WTC11 (cell line): ENCODE results near the gene INHA. TPM values are rescaled to one million over a fixed set of nuclear protein-coding genes. Genes with fewer than 3 reads are reported as not detected.

Experiments used
- ATAC-seq: fragments of 200-7000 bp; cut with Tn5 transposase; 2 replicates; pipeline ENCODE4 v1.10.0; 2021; ENCODE audit warnings: mild to moderate bottlenecking, moderate library complexity
- CTCF ChIA-PET: fragments of 300-600 bp; sonication (Branson Sonifier 250); formaldehyde crosslinking; loops from one replicate; lab custom pipeline; 2021; ENCODE audit warnings: antibody characterized with exemption; lab: Charles Lee
- POLR2A ChIA-PET: fragments of 350-600 bp; sonication (Branson Sonifier 250); formaldehyde crosslinking; loops from one replicate; lab custom pipeline; 2021; ENCODE audit warnings: antibody characterized with exemption; lab: Charles Lee
- DNase-seq: peaks from one replicate; pipeline ENCODE4 v3.0.0; 2021; ENCODE audit warnings: low spot score
- H3K27ac Mint-ChIP-seq: 2 replicates; pipeline ENCODE4 v1.8.0; 2021; ENCODE audit warnings: mixed read lengths
- H3K27me3 Mint-ChIP-seq: 2 replicates; pipeline ENCODE4 v1.8.0; 2021; ENCODE audit warnings: low read depth, mild to moderate bottlenecking, moderate library complexity, mixed read lengths
- H3K36me3 Mint-ChIP-seq: 2 replicates; pipeline ENCODE4 v1.8.0; 2021; ENCODE audit warnings: mixed read lengths
- H3K4me1 Mint-ChIP-seq: 2 replicates; pipeline ENCODE4 v1.8.0; 2022; ENCODE audit warnings: mixed read lengths
- H3K4me3 Mint-ChIP-seq: 2 replicates; pipeline ENCODE4 v1.8.0; 2021; ENCODE audit warnings: mild to moderate bottlenecking, moderate library complexity, mixed read lengths
- H3K9me3 Mint-ChIP-seq: 2 replicates; pipeline ENCODE4 v1.8.0; 2021; ENCODE audit warnings: mixed read lengths
- ATF1 ChIP-seq: sonication (generic); formaldehyde crosslinking; IDR thresholded peaks from 2 replicates; pipeline ENCODE4 v1.8.1; 2023; ENCODE audit warnings: mild to moderate bottlenecking, moderate library complexity, missing genetic modification reagents
- CBFB ChIP-seq: sonication (generic); formaldehyde crosslinking; IDR thresholded peaks from 2 replicates; pipeline ENCODE4 v1.8.1; 2022; ENCODE audit warnings: mild to moderate bottlenecking, low read depth, missing genetic modification reagents
- ELF4 ChIP-seq: sonication (generic); formaldehyde crosslinking; IDR thresholded peaks from 2 replicates; pipeline ENCODE4 v1.8.1; 2022; ENCODE audit warnings: low read depth, mild to moderate bottlenecking, moderate library complexity, missing genetic modification reagents
- FOXJ3 ChIP-seq: sonication (generic); formaldehyde crosslinking; IDR thresholded peaks from 2 replicates; pipeline ENCODE4 v1.9.0; 2021; ENCODE audit warnings: missing genetic modification reagents, mild to moderate bottlenecking, borderline replicate concordance
- GTF2I ChIP-seq: fragments of 250-450 bp; sonication (Bioruptor Pico); conservative IDR thresholded peaks from 2 replicates; pipeline ENCODE4 v1.4.0; 2021; ENCODE audit warnings: mild to moderate bottlenecking
- KAT7 ChIP-seq: sonication (generic); formaldehyde crosslinking; IDR thresholded peaks from 2 replicates; pipeline ENCODE4 v1.8.1; 2023; ENCODE audit warnings: missing genetic modification reagents, mild to moderate bottlenecking, borderline replicate concordance
- MXD4 ChIP-seq: fragments of 250-450 bp; sonication (Bioruptor Pico); IDR thresholded peaks from 2 replicates; pipeline ENCODE4 v1.8.0; 2021; ENCODE audit warnings: mild to moderate bottlenecking, moderate library complexity, borderline replicate concordance
- NR1H2 ChIP-seq: sonication (generic); formaldehyde crosslinking; IDR thresholded peaks from 2 replicates; pipeline ENCODE4 v1.9.0; 2021; ENCODE audit warnings: mild to moderate bottlenecking, moderate library complexity, missing genetic modification reagents
- RORB ChIP-seq: fragments of 250-450 bp; sonication (Bioruptor Pico); IDR thresholded peaks from 2 replicates; pipeline ENCODE4 v1.9.0; 2021; ENCODE audit warnings: mild to moderate bottlenecking
- SOX15 ChIP-seq: fragments of 250-450 bp; sonication (Bioruptor Pico); IDR thresholded peaks from 2 replicates; pipeline ENCODE4 v1.9.0; 2021; ENCODE audit warnings: mild to moderate bottlenecking
- ZNF121 ChIP-seq: sonication (generic); formaldehyde crosslinking; IDR thresholded peaks from 2 replicates; pipeline ENCODE4 v1.8.0; 2023; ENCODE audit warnings: missing genetic modification reagents
- ZNF138 ChIP-seq: sonication (generic); formaldehyde crosslinking; conservative IDR thresholded peaks from 2 replicates; pipeline ENCODE4 v1.8.1; 2022; ENCODE audit warnings: mild to moderate bottlenecking, moderate library complexity, missing genetic modification reagents
- ZNF219 ChIP-seq: sonication (generic); formaldehyde crosslinking; IDR thresholded peaks from 2 replicates; pipeline ENCODE4 v1.8.0; 2023; ENCODE audit warnings: missing genetic modification reagents, mild to moderate bottlenecking, borderline replicate concordance
- ZNF281 ChIP-seq: sonication (generic); formaldehyde crosslinking; IDR thresholded peaks from 2 replicates; pipeline ENCODE4 v1.8.0; 2023; ENCODE audit warnings: mild to moderate bottlenecking, missing genetic modification reagents
- ZNF317 ChIP-seq: sonication (generic); formaldehyde crosslinking; IDR thresholded peaks from 2 replicates; pipeline ENCODE4 v1.8.1; 2023; ENCODE audit warnings: low read depth, mild to moderate bottlenecking, moderate library complexity, missing genetic modification reagents, borderline replicate concordance
- total RNA-seq: library from RNA; stranded (reverse); gene quantifications from 3 replicates; pipeline ENCODE4 v1.2.3, GENCODE V29; 2021
- TF ChIP-seq, protein P1 (sequence below): sonication (generic); formaldehyde crosslinking; IDR thresholded peaks from 2 replicates; pipeline ENCODE4 v1.8.0; 2022; ENCODE audit warnings: missing genetic modification reagents
- TF ChIP-seq, protein P2 (sequence below): sonication (generic); formaldehyde crosslinking; IDR thresholded peaks from 2 replicates; pipeline ENCODE4 v1.8.1; 2022; ENCODE audit warnings: mild to moderate bottlenecking, moderate library complexity, missing genetic modification reagents
- TF ChIP-seq, protein P3 (sequence below): sonication (generic); formaldehyde crosslinking; IDR thresholded peaks from 2 replicates; pipeline ENCODE4 v1.8.1; 2023; ENCODE audit warnings: mild to moderate bottlenecking, missing genetic modification reagents, moderate library complexity
- TF ChIP-seq, protein P4 (sequence below): sonication (generic); formaldehyde crosslinking; IDR thresholded peaks from 2 replicates; pipeline ENCODE4 v1.8.1; 2022; ENCODE audit warnings: low read depth, missing genetic modification reagents, borderline replicate concordance
- TF ChIP-seq, protein P5 (sequence below): fragments of 250-450 bp; sonication (Bioruptor Pico); IDR thresholded peaks from 2 replicates; pipeline ENCODE4 v1.9.0; 2021; ENCODE audit warnings: moderate library complexity, mild to moderate bottlenecking, inconsistent platforms, borderline replicate concordance

INHA gene
- total RNA-seq, 1 experiment from 2014 or later: 1.4 TPM

DNA sequence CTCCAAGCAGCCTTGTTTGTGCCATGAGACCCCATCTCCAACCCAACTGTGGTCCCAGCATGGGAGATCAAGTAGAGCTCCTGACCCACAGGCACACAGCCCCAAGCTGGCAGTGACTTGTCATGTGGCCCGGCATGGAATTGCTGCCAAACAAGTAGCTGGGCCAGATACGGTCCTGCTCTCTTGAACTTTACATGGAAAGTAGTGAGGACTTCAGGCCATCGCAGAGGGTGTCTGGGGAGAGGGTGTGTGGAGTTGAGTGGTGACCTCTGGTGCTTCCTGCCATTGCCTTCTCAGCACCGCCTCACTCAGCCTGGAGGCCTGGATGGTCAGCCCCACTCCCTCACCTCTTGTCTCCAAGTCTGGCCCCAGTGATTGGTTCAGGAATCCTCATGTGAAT is 44.4 kb downstream of the INHA start (continued):
- TF ChIP-seq, protein P1, sequence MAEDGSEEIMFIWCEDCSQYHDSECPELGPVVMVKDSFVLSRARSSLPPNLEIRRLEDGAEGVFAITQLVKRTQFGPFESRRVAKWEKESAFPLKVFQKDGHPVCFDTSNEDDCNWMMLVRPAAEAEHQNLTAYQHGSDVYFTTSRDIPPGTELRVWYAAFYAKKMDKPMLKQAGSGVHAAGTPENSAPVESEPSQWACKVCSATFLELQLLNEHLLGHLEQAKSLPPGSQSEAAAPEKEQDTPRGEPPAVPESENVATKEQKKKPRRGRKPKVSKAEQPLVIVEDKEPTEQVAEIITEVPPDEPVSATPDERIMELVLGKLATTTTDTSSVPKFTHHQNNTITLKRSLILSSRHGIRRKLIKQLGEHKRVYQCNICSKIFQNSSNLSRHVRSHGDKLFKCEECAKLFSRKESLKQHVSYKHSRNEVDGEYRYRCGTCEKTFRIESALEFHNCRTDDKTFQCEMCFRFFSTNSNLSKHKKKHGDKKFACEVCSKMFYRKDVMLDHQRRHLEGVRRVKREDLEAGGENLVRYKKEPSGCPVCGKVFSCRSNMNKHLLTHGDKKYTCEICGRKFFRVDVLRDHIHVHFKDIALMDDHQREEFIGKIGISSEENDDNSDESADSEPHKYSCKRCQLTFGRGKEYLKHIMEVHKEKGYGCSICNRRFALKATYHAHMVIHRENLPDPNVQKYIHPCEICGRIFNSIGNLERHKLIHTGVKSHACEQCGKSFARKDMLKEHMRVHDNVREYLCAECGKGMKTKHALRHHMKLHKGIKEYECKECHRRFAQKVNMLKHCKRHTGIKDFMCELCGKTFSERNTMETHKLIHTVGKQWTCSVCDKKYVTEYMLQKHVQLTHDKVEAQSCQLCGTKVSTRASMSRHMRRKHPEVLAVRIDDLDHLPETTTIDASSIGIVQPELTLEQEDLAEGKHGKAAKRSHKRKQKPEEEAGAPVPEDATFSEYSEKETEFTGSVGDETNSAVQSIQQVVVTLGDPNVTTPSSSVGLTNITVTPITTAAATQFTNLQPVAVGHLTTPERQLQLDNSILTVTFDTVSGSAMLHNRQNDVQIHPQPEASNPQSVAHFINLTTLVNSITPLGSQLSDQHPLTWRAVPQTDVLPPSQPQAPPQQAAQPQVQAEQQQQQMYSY (CRISPR knock-in tag): no peak
- no peak for TF ChIP-seq ZNF138 (CRISPR knock-in tag)
- TF ChIP-seq, protein P2, sequence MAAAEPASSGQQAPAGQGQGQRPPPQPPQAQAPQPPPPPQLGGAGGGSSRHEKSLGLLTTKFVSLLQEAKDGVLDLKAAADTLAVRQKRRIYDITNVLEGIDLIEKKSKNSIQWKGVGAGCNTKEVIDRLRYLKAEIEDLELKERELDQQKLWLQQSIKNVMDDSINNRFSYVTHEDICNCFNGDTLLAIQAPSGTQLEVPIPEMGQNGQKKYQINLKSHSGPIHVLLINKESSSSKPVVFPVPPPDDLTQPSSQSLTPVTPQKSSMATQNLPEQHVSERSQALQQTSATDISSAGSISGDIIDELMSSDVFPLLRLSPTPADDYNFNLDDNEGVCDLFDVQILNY (CRISPR knock-in tag): no peak
- TF ChIP-seq, all 79 proteins: peak for 0

GRCh38 chr2:219618733-219619122 is 46.6 kb downstream of the INHA start:
- ATAC-seq (no peak), DNase-seq (no peak)
- ChIA-PET CTCF (interaction anchor here (0.6 to 5.1 kb wide), 30 partner anchors 11 to 124 kb away, joined by 3 to 63 read pairs (median 5); partner anchors contain the start of genes CHPF, OBSL1, STK11IP and TMEM198), POLR2A (interaction anchor here (1.0 kb wide), 1 partner anchor 24 kb away, joined by 3 read pairs; no protein-coding TSS in a partner anchor)
- H3K27ac Mint-ChIP-seq: no peak overlapping the region
- H3K36me3 Mint-ChIP-seq: peaks cover 4% of the 10 kb centered on the region; the same call in 1 of the 2 replicates
- no peaks in the 10 kb centered on the region for H3K4me1 Mint-ChIP-seq
- H3K27me3 Mint-ChIP-seq: peaks cover 2% of the 10 kb centered on the region
- no peak overlapping the region for H3K4me3 Mint-ChIP-seq
- TF ChIP-seq, protein P3, sequence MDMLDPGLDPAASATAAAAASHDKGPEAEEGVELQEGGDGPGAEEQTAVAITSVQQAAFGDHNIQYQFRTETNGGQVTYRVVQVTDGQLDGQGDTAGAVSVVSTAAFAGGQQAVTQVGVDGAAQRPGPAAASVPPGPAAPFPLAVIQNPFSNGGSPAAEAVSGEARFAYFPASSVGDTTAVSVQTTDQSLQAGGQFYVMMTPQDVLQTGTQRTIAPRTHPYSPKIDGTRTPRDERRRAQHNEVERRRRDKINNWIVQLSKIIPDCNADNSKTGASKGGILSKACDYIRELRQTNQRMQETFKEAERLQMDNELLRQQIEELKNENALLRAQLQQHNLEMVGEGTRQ (CRISPR knock-in tag): no peak
- TF ChIP-seq SOX15 (CRISPR knock-in tag) (no peak), KAT7 (CRISPR knock-in tag) (no peak), MXD4 (CRISPR knock-in tag) (no peak), ZNF121 (CRISPR knock-in tag) (no peak), GTF2I (no peak)
- no peaks in the 10 kb centered on the region for H3K9me3 Mint-ChIP-seq

DNA sequence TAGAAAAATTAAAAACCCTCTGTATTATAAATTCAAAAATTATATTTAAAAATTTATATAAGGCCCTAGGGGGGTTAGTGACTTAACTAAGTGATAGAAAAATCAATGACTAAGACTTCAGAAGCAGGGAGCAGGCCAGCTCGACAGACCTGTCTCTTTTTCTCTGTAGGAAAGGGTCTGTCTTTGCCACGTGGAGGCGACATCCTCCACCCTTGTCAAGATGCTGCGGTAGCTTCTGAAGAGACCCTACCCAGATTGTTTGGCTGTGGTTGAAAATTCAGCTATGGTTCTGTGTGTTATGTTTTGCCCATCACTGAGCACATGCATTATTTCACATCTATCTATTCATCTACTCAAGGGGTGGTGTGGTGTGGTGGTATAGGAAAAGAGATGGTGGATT is 47.1 kb downstream of the INHA start:
- DNase-seq (no peak), ATAC-seq (peak; percentile 79)
- Mint-ChIP-seq H3K27me3 (peaks cover 2% of the 10 kb centered on the region), H3K4me3 (no peak overlapping the region), H3K4me1 (no peaks in the 10 kb centered on the region), H3K36me3 (peaks cover 3% of the 10 kb centered on the region; the same call in 1 of the 2 replicates), H3K27ac (no peak overlapping the region), H3K9me3 (no peaks in the 10 kb centered on the region)
- CTCF ChIA-PET: interaction anchor here (0.6 to 5.1 kb wide), 34 partner anchors 9 to 124 kb away, joined by 3 to 63 read pairs (median 4); partner anchors contain the start of genes CHPF, OBSL1, STK11IP and TMEM198
- POLR2A ChIA-PET: interaction anchor here (1.0 kb wide), 1 partner anchor 24 kb away, joined by 3 read pairs; no protein-coding TSS in a partner anchor
- TF ChIP-seq CBFB (CRISPR knock-in tag): no peak
- no peak for TF ChIP-seq NR1H2 (CRISPR knock-in tag)
- no peak for TF ChIP-seq ZNF281 (CRISPR knock-in tag)
- TF ChIP-seq, protein P3 (CRISPR knock-in tag): no peak
- no peak for TF ChIP-seq ZNF317 (CRISPR knock-in tag)
- no peak for TF ChIP-seq ZNF219 (CRISPR knock-in tag)
- TF ChIP-seq, protein P4, sequence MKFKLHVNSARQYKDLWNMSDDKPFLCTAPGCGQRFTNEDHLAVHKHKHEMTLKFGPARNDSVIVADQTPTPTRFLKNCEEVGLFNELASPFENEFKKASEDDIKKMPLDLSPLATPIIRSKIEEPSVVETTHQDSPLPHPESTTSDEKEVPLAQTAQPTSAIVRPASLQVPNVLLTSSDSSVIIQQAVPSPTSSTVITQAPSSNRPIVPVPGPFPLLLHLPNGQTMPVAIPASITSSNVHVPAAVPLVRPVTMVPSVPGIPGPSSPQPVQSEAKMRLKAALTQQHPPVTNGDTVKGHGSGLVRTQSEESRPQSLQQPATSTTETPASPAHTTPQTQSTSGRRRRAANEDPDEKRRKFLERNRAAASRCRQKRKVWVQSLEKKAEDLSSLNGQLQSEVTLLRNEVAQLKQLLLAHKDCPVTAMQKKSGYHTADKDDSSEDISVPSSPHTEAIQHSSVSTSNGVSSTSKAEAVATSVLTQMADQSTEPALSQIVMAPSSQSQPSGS (CRISPR knock-in tag): no peak
- TF ChIP-seq, protein P5, sequence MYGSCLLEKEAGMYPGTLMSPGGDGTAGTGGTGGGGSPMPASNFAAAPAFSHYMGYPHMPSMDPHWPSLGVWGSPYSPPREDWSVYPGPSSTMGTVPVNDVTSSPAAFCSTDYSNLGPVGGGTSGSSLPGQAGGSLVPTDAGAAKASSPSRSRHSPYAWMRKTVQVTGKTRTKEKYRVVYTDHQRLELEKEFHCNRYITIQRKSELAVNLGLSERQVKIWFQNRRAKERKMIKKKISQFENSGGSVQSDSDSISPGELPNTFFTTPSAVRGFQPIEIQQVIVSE (CRISPR knock-in tag): no peak
- no peak for TF ChIP-seq ELF4 (CRISPR knock-in tag)
- TF ChIP-seq FOXJ3 (CRISPR knock-in tag): no peak
- no peak for TF ChIP-seq RORB (CRISPR knock-in tag)
- no peak for TF ChIP-seq ATF1 (CRISPR knock-in tag)
